GM12878 (cell line): Measurements from ENCODE around the gene ADAMTS2. TPM values are rescaled to one million over a fixed set of nuclear protein-coding genes. Genes with fewer than 3 reads are reported as not detected.

Experiments
- ATAC-seq: fragments of 200-7000 bp; cut with Tn5 transposase; 3 replicates; pipeline ENCODE4 v1.9.1; 2020; ENCODE audit warnings: mild to moderate bottlenecking, moderate library complexity
- BruUV-seq: library from RNA; stranded (reverse); fragments of 400-500 nt; replicated peaks from 2 replicates; lab custom pipeline; 2021; lab: Mats Ljungman, UMichigan
- CTCF ChIA-PET: fragments of 300-600 bp; sonication (Branson Sonifier 250); formaldehyde crosslinking; extraction: SDS; loops from one replicate; lab custom pipeline; 2021; ENCODE audit warnings: inconsistent platforms; lab: Yijun Ruan, JAX
- POLR2A ChIA-PET: fragments of 350-600 bp; formaldehyde crosslinking; extraction: SDS; loops from one replicate; lab custom pipeline; 2021; ENCODE audit warnings: inconsistent platforms; lab: Charles Lee
- RAD21 ChIA-PET: fragments of 300-600 bp; sonication (Branson Sonifier 250); formaldehyde crosslinking; loops from one replicate; lab custom pipeline; 2023; ENCODE audit warnings: antibody characterized with exemption; ENCODE audit not compliant: unreplicated experiment; lab: Charles Lee
- SMC1A ChIA-PET: fragments of 300-600 bp; sonication (Branson Sonifier 250); formaldehyde crosslinking; loops from one replicate; lab custom pipeline; 2023; ENCODE audit not compliant: unreplicated experiment, uncharacterized antibody; lab: Charles Lee
- DNase-seq: peaks from one replicate; pipeline ENCODE4 v3.0.0-alpha.2; 2011; ENCODE audit warnings: low read depth, low spot score
- FAIRE-seq: peaks from 3 replicates; lab custom pipeline; 2011; peaks lifted over from hg19 to GRCh38; lab: Jason Lieb, UNC
- H2AFZ ChIP-seq: 2 replicates; pipeline ENCODE4 v1.6.0; 2011; ENCODE audit warnings: low read depth, low read length, control low read depth; ENCODE audit not compliant: control insufficient read depth
- H3K27ac ChIP-seq: 2 replicates; pipeline ENCODE4 v1.5.1; 2011; ENCODE audit warnings: control low read depth; ENCODE audit not compliant: control insufficient read depth, insufficient read depth
- H3K27me3 ChIP-seq, 2 experiments: replicated peaks in 1 of 2; 2 replicates each; pipeline versions ENCODE4 v1.6.0 to v1.6.1; 2011; ENCODE audit warnings: low read length in 1 of 2; ENCODE audit not compliant: control insufficient read depth in 2 of 2, insufficient read depth in 2 of 2
- H3K36me3 ChIP-seq, 2 experiments: 2 replicates each; pipeline ENCODE4 v1.5.1; 2011; ENCODE audit warnings: low read length in 1 of 2; ENCODE audit not compliant: control insufficient read depth in 2 of 2, insufficient read depth in 2 of 2
- H3K4me1 ChIP-seq: 2 replicates; pipeline ENCODE4 v1.6.1; 2011; ENCODE audit warnings: mild to moderate bottlenecking, low read length, moderate library complexity, mixed read lengths; ENCODE audit not compliant: control insufficient read depth, insufficient read depth
- H3K4me2 ChIP-seq: 2 replicates; pipeline ENCODE4 v1.6.0; 2011; ENCODE audit warnings: control low read depth; ENCODE audit not compliant: control insufficient read depth, insufficient read depth
- H3K4me3 ChIP-seq: fragments of 200-600 bp; sonication (generic); 2 replicates; pipeline ENCODE4 v1.5.1; 2016
- H3K79me2 ChIP-seq: 2 replicates; pipeline ENCODE4 v1.6.0; 2011; ENCODE audit warnings: low read length; ENCODE audit not compliant: control insufficient read depth, insufficient read depth
- H3K9ac ChIP-seq: 2 replicates; pipeline ENCODE4 v1.8.0; 2011; ENCODE audit warnings: low read length, control low read depth, mixed read lengths; ENCODE audit not compliant: control insufficient read depth, insufficient read depth
- H3K9me3 ChIP-seq: replicated peaks from 3 replicates; pipeline ENCODE4 v1.5.1; 2011; ENCODE audit warnings: mild to moderate bottlenecking, low read length; ENCODE audit not compliant: control insufficient read depth, insufficient read depth
- H4K20me1 ChIP-seq: 2 replicates; pipeline ENCODE4 v1.6.0; 2011; ENCODE audit not compliant: control insufficient read depth, insufficient read depth
- HDAC6 ChIP-seq: fragments of 200-600 bp; sonication (generic); IDR thresholded peaks from one replicate; pipeline ENCODE4 v1.8.0; 2017; ENCODE audit warnings: antibody characterized with exemption; ENCODE audit not compliant: unreplicated experiment
- NFXL1 ChIP-seq: fragments of 450-650 bp; IDR thresholded peaks from 2 replicates; pipeline ENCODE4 v1.6.1; 2017; ENCODE audit warnings: antibody characterized with exemption, mild to moderate bottlenecking, borderline replicate concordance
- POLR2AphosphoS2 ChIP-seq: IDR thresholded peaks from 2 replicates; pipeline ENCODE4 v1.6.1; 2011; ENCODE audit warnings: low read depth, mild to moderate bottlenecking, low read length, improper control_type of control experiment, moderate library complexity
- STAT1 ChIP-seq: fragments of 450-650 bp; conservative IDR thresholded peaks from 2 replicates; pipeline ENCODE4 v1.6.1; 2014; ENCODE audit warnings: antibody characterized with exemption, mild to moderate bottlenecking
- ZNF274 ChIP-seq: IDR thresholded peaks from one replicate; pipeline ENCODE4 v1.8.0; 2011; ENCODE audit not compliant: insufficient read length, insufficient read depth
- WGBS: methylation state at CpG from one replicate; pipeline ENCODE4 v1.1.6; 2016; ENCODE audit warnings: low lambda C conversion rate; ENCODE audit not compliant: insufficient replicate concordance, insufficient coverage; ENCODE audit errors: missing lambda C conversion rate; 5-methylcytosine and 5-hydroxymethylcytosine counted together
- in situ Hi-C: fragments of 300-500 bp; cut with MboI; formaldehyde crosslinking; loops from 9 replicates; pipeline ENCODE4 v1.14.3; 2018; ENCODE audit warnings: mixed read lengths
- intact Hi-C: fragments of 100-400 bp; cut with micrococcal nuclease; formaldehyde crosslinking; loops from one replicate; pipeline ENCODE4 v1.14.2; 2022; ENCODE audit not compliant: unreplicated experiment
- polyA plus RNA-seq, 11 experiments: library from polyadenylated mRNA; depleted of rRNA in 4 of 11; unstranded in 6 of 11; stranded (reverse) in 5 of 11; fragments of >200 nt; fragmentation: Nextera tagmentation in 4 of 11; fragmentation: Illumina TruSeq in 1 of 11; extraction: Ambion mirVana in 4 of 11; extraction: Trizol in 1 of 11; gene quantifications; 1 replicate in 1 of 11; 2 replicates in 10 of 11; pipeline versions ENCODE4 v1.2.1 to v1.2.3, GENCODE V29; 2011 to 2016; ENCODE audit warnings: inconsistent platforms in 2 of 11, missing spikeins in 2 of 11, low read depth in 1 of 11
- total RNA-seq, 4 experiments: library from RNA; depleted of rRNA in 3 of 4; stranded (reverse); fragments of >200 nt in 3 of 4; fragmentation: Illumina TruSeq in 1 of 4; extraction: Trizol in 1 of 4; gene quantifications; 2 replicates each; pipeline versions ENCODE4 v1.2.1 to v1.2.3, GENCODE V29; 2013 to 2021
- TF ChIP-seq, protein P1 (sequence below): fragments of 450-650 bp; IDR thresholded peaks from 2 replicates; pipeline ENCODE4 v1.6.1; 2017; ENCODE audit warnings: low read depth, mild to moderate bottlenecking, moderate library complexity

The ADAMTS2 gene
- total and polyA plus RNA-seq, 10 of the 15 experiments (the other 5 are each of a cell fraction or from before 2014, with no cell fraction given), result 0.03 to 0.05 TPM; not detected in 8

- ChIA-PET SMC1A (no interaction called here), CTCF (no interaction called here), RAD21 (no interaction called here), POLR2A (no interaction called here)
- WGBS, result 57% methylated on average over 17 of the region's 17 CpGs
- no peak overlapping the region for H3K4me2 ChIP-seq
- FAIRE-seq, result no peak
- H3K4me3 ChIP-seq, result no peak overlapping the region
- H3K27ac ChIP-seq, result no peak overlapping the region
- BruUV-seq, result no TSS peak
- no peak for DNase-seq
- H2AFZ ChIP-seq, result no peak overlapping the region
- in situ Hi-C loops (no loop called here), intact Hi-C loops (no loop called here)
- H4K20me1 ChIP-seq, result no peaks in the 10 kb centered on the region
- H3K9me3 ChIP-seq, result peaks cover 3% of the 10 kb centered on the region; the same call in 1 of the 3 replicates
- no peaks in the 10 kb centered on the region for H3K4me1 ChIP-seq
- no peaks in the 10 kb centered on the region for H3K36me3 ChIP-seq
- no peaks in the 10 kb centered on the region for H3K79me2 ChIP-seq
- H3K9ac ChIP-seq, result no peak overlapping the region
- TF ChIP-seq POLR2AphosphoS2, result no peak
- no peaks in the 10 kb centered on the region for H3K27me3 ChIP-seq
- no peak for ATAC-seq
Observed at GRCh38 chr5:179154346-179154990, 190.8 kb downstream of the ADAMTS2 start.

- ATAC-seq (no peak), FAIRE-seq (no peak), DNase-seq (no peak)
- TF ChIP-seq HDAC6, result no peak
- TF ChIP-seq ZNF274, result no peak
- no peak for TF ChIP-seq STAT1
- TF ChIP-seq, protein P1, sequence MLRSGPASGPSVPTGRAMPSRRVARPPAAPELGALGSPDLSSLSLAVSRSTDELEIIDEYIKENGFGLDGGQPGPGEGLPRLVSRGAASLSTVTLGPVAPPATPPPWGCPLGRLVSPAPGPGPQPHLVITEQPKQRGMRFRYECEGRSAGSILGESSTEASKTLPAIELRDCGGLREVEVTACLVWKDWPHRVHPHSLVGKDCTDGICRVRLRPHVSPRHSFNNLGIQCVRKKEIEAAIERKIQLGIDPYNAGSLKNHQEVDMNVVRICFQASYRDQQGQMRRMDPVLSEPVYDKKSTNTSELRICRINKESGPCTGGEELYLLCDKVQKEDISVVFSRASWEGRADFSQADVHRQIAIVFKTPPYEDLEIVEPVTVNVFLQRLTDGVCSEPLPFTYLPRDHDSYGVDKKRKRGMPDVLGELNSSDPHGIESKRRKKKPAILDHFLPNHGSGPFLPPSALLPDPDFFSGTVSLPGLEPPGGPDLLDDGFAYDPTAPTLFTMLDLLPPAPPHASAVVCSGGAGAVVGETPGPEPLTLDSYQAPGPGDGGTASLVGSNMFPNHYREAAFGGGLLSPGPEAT, result no peak
- no peak for TF ChIP-seq NFXL1
- Histone ChIP-seq H3K79me2 (no peaks in the 10 kb centered on the region), H3K4me3 (no peak overlapping the region), H3K36me3 (no peaks in the 10 kb centered on the region), H3K9me3 (peaks cover 3% of the 10 kb centered on the region; the same call in 1 of the 3 replicates), H3K4me1 (no peaks in the 10 kb centered on the region), H3K27me3 (no peaks in the 10 kb centered on the region), H3K9ac (no peak overlapping the region), H3K27ac (no peak overlapping the region), H3K4me2 (no peak overlapping the region), H4K20me1 (no peaks in the 10 kb centered on the region), H2AFZ (no peak overlapping the region)
- ChIA-PET RAD21 (no interaction called here), SMC1A (no interaction called here), POLR2A (no interaction called here), CTCF (no interaction called here)
- in situ Hi-C loops (no loop called here), intact Hi-C loops (no loop called here)
- 59% methylated on average over 19 of the region's 22 CpGs for WGBS
- BruUV-seq, result no TSS peak
Observed at GRCh38 chr5:179153921-179154345, 191.3 kb downstream of the ADAMTS2 start.
